UCSD-AML1 (cell line): ENCODE data around the gene MAPKAP1.

ENCODE experiments used
- DNase-seq: peaks from one replicate; lab custom pipeline; 2025; ENCODE audit not compliant: unreplicated experiment; lab: John Stamatoyannopoulos, UW

The MAPKAP1 gene

DNA sequence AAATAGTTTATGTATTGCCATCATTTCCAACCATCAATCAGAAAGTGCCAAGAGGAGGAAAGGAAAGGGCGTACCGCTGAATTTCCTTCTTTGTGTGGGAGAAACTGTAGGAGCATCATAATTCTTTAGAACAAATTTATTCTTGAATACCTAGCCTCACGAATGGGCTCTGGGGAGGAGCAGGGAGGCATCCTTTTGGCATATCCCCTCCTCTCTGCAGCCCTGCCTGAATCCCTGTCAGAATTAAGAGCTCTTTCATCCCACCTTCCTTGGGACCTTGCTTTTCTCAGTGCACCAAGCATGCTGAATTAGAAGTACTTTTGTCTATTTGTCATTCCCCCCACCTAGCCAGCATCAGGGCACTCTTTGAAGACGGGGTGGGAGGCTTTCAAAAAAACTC, 189.4 kb downstream of the MAPKAP1 start:
- DNase-seq = no peak

DNA sequence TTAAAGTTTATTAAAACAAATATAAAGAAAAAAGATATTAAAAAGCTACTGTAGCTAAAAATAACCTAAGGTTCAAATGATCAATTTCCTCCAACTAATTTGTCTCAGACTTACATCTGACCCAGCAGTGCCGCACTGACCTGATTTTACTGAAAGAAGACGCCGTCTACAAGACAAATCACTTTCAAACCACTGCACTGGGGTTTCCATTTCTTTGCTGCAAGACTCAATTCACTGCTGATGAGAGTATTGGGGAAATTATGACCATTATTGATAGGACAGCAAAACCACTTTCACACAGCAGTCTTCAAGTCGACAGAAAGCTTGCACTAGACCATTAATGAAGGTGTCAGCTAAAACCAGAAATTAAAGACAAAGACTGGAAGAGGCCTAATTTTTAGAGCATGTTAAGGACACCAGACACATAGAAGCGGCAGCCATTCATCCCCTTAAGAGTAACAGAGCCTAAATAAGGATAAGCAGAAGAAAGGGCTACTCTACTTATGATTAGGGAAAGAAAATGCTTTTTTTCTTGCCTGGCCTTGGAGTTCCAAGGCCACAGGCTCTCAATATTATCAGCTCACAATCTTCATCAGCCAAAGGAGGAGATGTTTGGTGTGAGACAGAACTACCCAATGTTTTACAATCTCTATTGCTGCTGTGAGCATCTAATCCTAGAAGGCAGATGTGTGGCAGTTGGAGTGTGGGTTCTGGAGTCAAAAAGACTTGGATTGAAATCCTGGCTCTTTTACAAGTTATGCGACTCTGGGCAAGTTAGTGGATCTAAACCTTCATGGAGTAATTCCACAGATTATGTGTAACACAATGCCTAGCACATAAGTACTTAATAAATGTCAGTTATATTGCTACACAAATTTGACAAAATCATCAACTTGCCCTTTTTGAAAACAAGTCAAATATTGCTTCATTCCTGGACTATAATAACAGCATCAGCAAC, 190.7 kb downstream of the MAPKAP1 start:
- DNase-seq = no peak

DNA sequence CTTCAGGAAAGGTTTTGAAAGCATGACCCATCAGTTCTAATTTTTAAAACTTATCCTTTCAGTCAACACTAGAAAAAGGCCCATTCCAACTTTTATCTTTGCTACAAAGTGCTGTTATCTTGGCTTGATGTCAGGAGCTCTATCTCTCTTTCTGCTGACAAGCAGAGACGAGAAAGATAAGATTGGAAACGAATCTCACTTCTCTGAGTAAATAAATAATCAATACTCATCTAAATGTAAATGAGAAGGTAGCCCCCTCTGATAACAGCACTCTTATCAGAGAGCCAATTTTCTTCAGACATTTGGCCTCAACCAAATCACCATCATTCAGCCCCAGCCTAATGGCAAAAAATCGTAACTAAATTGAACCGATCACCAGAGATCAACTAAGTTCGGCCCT, 191.7 kb downstream of the MAPKAP1 start:
- no peak for DNase-seq

DNA sequence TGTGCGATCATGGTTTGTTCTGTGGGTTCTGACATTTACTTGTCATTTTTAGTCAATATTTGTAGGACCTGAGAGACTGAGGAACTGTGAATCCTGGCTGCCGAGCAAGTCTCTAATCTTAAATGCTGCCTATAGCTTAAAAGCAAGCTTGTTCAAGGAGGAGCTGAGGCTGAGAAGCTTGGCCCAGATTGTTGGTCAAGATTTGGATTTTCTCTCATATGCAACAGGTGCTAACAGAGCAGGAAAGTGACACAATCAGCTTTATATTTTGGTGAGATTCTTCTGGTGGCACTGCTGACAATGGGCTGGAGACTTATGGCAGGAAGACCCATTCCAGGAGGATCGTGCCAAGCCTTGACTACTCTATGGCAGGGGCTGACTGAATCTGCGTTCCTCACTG, 192.5 kb downstream of the MAPKAP1 start:
- no peak for DNase-seq

DNA sequence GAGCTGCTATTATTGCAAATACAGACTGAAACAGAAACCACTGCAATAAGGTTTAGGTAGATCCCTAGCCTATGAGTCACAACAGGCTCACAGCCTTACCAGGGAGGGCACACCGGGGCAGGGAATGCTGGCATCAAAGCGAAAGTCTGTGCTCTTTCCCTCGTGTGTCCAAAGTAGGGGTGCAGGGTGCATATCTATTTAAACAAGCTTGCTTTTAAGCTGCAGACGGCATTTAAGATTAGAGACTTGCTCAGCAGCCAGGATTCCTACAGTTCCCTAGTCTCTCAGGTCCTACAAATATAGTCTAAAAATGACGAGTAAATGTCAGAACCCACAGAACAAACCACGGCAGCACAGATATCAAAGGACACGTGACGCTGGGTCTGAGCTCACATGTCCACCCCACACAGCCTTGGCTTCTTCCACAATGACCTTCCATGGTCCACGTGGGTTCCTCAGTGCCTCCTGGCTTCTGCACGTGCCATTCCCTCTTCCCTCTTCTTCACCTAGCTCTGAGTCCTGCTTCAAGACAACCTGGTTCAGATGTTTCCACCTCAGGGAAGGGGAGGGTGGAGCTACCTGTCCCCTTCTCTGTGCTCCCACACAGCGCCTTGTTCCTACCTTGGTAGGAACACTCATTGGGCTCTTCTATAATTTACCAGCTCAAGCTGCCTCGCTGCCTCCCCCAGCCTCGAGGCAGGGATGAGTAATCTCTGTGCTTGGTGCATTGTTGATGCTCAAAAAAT, 193.2 kb downstream of the MAPKAP1 start:
- DNase-seq = no peak

DNA sequence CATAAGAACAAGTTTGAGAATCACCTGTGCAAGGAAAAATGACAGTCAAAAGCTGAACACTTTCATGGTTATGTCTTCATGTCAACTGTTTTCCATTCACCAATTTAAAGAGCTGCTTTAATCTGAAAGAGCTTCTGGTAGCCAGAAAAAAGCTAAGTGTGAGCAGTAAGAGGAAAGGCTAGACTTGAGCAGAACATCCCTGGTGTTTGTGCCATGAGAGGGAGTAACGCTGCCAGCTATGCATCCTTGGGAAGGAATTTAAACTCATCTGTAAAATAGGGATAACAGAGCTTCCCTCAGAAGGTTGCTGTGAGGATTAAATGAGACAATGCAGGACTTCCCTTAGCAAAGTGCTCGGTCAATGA, 193.7 kb downstream of the MAPKAP1 start:
- no peak for DNase-seq

DNA sequence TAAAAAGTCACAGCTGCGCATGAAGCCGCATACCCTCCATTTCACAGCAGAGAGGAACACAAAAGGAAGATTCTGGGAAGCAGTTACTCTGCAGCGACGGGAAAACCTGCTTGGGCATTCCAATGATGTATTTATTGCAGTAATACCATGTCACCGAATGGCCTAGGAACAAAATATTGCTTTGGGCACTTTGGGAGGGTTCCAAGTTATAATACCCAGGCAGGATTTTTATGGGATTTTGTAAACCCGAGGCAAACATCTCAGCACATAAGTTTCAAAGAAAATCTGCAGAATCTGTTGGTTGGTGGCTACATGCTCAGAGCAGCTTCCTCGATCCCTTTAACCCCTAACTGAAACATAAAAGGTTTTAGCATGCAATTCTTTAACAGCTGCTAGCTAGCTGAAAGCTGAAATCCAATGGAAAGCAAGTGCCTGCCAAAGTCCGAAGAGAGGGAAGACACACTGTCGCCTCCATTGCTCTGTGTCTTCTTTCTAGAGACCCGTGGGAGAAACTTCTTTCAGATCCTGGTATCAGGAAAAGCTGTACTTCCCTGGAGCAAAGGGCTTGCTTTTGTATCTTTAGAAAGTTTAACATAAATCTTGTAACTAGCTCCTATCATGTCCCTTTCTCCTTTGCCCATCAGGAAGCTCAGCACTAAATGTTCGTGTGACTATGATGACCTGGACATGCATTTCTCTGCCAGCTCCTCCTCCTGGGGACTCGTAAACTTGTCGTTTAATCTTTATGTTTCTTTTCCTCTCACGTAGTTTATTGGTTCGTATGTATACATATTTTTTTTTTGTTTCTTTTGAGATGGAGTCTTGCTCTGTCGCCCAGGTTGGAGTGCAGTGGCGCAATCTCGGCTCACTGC, 195.0 kb downstream of the MAPKAP1 start:
- no peak for DNase-seq

DNA sequence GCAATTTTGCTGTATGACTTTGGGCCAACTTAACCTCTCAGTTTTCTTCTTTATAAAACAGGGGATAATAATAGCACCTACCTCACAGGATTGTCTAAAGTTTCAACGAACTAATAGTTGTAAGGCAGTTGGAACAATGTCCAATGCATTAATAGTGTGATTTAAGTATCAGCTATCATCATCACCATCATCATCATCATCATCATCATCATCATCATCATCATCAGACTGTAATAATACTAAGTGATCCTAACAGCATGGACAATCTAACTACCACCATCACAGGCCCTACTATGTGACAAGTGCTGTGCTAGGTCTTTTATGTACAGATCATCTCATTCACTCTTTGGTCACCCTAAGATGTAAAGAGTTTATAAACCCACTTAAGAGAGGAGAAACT, 196.0 kb downstream of the MAPKAP1 start:
- DNase-seq = no peak

DNA sequence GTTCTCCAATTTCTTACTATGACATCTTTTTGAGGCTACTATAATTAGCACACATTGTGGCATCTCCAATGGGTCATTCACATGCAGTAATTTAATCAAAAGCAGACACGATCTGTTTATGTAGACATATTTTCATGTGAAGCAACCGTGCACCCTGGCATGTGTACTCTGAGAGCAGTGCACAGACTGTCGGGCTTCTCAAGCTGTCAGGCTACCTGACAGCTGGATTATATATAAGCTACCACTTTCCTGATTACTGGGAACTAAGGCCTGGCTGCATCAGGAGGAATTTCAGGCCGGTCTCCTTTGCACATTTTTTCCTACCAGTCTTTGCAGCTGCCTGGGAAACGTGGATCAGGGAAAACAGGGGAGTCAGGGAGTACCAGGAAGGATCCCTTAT, 197.5 kb downstream of the MAPKAP1 start:
- no peak for DNase-seq

DNA sequence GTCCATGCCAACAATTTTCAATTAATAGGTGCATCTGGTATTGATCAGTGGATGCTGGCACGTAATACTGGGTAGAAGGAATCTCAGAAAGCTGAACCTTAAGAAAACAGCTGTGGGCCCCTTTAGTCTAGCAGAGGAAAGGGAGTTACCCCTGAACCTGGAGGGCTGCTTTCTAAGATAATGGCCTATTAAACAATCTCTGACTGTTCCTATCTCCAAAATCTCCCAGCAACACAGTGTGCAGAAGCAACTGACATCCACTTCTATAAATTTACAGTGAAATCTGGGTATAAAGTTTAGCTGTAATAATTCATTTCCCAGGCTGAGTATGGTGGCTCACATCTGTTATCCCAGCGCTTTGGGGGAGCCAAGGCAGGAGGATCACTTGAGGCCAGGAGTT, 198.8 kb downstream of the MAPKAP1 start:
- DNase-seq = no peak

DNA sequence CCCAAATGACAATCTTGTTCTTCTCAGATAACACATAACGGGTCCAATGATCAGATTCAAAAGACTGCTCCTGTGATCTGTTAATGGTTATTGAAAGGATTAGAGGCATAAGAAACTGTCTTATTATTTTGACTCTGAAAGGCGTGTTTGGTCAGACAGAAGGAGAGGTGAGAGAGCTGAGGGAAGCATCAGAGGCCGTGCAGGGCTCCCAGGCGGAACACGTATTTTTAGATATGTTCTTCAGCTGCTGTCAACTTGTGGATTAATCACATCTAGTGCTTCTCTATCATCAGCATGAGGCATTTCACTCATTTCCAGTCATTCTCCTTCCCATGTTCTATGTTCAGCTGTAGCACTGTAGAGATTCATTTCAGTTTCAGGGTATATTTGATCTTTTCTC, 199.8 kb downstream of the MAPKAP1 start:
- no peak for DNase-seq

DNA sequence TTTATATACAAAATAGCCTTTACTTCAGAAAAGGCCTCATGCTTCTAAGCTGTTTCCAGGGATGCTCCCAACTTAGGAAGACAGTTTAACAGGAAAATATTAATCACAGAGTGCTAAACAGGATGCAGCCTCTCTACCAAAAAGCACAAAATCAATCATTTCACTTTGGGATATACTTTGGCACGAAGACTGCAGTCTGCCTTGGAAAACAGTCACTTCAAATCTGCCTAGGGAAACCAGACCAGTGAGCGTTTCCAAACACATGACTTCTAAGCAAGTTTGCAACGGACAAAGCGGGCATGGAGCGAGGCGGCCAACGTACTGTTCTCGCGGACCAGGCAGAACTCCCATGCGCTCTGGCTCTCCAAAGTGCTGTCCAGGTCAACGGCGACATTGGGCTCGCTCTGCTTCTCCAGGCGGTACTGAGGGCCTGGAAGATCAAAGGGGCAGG, 201.0 kb downstream of the MAPKAP1 start:
- no peak for DNase-seq

DNA sequence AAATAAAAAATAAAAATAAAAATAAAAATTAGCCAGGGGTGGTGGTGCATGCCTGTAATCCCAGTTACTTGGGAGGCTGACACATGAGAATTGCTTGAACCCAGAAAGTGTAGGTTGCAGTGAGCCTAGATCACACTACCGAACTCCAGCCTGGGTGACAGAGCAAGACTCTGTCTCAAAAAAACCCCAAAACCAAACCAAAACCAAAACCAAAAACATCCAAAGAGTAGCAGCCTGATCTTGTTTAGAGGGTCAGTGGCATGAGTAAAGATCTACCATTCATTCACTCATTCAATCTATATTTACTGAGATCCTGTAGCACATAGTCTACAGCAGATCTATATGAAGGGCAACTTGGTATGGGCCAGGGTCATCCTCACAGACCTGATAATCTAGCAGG, 202.4 kb downstream of the MAPKAP1 start:
- DNase-seq = no peak

DNA sequence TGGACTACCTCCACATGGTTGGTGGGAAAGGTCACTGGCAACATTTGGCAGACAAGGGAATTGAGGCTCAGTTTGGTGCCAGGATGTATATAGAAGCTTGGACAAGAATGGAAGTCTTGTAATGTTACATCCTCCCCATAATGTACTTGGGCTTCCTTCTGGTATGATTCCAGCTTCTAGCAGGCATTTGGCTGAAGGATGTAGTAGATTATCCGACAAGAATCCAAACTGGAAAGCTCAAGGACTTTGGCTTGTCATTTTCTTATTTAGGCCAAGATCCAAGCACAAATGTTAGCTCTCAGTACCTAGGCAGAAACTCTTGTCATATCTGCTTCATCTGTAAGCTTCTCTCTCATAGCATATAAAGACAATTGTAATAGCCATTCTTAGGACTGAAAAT, 209.1 kb downstream of the MAPKAP1 start:
- no peak for DNase-seq

DNA sequence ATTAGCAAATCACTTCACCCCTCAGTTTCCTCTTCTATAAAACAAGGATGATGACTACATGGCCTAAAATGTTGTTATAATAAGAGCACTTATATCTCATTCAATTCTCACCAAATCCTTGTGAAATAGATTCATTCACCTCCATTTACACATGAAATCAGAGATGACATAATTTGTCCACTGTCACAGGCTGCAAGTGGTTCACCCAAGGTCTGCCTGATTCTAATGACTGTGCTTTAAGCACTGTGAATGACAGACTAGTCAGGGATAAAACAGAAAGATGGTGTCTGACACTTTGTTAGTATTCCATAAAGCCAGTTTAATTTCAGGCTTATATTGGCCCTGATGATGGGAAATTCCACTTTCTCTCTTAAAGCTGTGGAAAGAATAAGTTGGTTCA, 209.5 kb downstream of the MAPKAP1 start:
- DNase-seq = no peak

DNA sequence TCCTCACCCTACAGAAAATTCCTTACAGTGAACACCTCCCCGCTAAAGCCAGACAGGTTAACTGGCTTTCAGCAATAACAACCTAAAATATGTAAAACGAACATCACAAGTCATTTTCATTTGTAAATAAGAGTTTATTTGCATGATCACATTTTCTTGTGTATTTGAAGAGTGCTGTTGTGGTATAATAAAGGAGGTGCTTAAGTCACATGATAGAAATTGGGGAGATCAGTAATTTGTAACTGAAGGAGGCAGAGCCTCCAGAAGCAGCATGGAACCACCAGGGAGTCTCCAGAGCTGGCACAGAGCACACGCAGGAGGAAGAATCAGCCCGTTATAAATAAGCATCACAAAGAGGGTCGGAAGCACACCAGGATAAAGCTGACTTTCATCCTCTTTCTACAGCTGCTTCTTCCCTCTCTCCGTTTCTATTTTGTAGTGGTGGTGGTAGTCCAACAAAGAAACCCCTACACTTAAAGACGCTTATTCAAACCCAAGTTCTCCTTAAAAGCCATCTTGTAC, 210.6 kb downstream of the MAPKAP1 start:
- no peak for DNase-seq

DNA sequence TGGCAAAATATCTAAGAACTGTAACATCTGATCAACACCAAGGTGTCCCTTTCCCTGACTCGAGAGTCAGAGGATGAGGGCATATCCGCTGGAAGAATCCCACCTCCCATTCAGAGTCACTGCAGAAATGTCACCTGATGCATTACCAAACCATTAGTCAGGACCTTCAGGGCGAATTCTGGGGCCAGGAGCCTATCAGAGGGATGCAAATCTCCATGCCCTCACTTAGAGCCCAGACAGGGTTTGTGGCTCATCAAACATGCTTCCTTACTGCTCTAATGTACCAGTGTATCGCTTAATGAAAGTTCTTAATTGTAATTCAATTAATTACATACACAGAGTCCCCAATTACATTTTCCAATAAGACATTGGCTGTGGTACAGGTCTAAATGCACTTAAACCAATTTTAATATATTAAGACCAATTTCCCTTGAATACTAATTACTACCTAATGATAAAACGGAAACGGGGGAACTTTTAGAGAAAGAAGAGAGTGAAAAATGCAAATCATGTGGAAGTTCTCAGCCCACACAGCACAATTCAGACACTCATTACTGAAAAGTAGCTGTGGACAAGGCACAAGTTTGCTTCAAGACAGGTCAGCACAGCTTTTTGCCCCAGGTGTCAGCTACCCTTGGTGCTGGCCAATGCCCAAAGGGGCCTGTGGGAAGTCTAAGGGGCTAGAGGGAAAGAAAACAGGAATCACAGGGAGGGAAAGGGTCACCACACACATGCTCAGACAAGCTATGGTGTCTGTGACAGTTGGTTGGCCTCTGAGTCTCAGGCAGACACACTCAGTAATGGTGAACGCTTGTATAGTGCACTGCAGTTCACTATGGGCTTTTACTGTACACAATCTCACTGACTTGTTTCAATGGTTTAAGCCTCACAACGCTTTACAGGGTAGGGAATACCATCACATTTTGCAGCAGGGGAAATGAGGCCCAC, 211.6 kb downstream of the MAPKAP1 start:
- no peak for DNase-seq

DNA sequence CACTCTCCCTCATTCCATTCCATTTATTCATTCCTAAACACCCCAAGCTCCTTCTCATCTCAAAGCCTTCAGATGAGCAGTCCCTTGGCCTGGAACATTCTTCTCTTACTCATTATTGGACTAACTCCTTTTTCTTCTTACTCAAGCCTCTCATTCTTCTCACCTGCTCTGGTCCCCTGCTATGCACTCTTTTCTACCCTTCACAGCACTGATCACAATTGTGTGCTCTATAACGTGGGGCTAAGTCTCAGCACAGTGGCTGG, 212.4 kb downstream of the MAPKAP1 start:
- no peak for DNase-seq

DNA sequence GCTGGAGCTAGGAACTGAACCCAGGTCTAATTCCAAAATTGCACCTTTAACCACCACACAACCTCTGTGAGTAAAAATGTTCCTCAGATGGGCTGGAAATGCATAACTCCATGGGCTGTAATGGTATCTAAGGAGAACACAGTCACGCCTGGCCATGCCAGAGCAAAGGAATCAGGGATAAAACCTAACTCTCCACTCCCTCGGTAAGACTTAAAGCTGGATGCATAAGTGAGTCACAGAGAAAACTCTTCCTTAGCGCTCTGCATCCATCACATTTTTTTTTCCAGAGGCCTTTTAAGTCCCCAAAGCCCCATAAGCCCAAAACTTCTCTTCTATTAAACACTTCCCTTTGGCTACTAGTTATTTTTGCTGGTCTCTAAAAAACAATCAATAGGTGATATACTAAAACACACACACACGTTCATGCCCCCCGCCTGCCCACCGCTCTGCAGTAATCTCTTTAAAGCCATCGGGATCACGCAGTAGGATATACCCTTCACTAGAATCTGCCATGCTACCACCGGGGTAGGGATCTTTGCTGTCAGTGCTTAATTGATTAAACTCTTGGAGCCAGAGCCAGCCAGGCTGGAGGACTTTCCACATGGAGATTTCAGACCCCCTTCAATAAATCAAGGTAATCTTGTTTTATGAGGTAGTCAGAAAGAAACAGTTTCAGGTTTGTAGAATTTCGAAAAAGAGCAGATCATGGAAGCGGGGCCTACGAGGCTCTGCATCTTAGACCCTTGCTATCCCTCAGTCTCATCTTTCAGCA, 212.9 kb downstream of the MAPKAP1 start:
- DNase-seq = no peak

DNA sequence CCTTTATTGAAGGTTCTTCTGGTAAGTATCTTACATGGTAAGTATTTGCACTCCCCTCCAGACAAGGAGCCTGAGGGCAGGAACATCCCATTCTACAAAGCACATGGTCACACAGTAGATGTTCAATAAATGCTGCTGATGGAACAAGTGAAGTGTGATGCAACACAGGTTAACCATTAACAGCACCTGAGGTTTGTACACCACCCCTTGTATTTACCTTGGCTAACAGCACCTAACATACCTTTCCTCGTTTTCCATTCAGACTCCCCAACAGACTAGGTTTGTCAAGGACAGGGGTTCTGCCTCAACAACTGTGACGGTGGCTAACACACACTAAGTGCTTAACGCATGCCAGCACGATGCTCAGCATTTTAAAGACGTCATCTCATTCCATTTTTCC, 213.6 kb downstream of the MAPKAP1 start:
- no peak for DNase-seq
